GM21529 (cell line): Measurements from ENCODE around the gene NETO2.
"Not testable (repeated sequence)": the region's sequence is repeated elsewhere in the genome, so short reads cannot be mapped to it uniquely, and the experiment has no call there.

ENCODE experiments used
- ATAC-seq: cut with Tn5 transposase; IDR thresholded peaks from one replicate; pipeline ENCODE4 v1.9.1; 2021; ENCODE audit not compliant: unreplicated experiment

Gene NETO2

DNA sequence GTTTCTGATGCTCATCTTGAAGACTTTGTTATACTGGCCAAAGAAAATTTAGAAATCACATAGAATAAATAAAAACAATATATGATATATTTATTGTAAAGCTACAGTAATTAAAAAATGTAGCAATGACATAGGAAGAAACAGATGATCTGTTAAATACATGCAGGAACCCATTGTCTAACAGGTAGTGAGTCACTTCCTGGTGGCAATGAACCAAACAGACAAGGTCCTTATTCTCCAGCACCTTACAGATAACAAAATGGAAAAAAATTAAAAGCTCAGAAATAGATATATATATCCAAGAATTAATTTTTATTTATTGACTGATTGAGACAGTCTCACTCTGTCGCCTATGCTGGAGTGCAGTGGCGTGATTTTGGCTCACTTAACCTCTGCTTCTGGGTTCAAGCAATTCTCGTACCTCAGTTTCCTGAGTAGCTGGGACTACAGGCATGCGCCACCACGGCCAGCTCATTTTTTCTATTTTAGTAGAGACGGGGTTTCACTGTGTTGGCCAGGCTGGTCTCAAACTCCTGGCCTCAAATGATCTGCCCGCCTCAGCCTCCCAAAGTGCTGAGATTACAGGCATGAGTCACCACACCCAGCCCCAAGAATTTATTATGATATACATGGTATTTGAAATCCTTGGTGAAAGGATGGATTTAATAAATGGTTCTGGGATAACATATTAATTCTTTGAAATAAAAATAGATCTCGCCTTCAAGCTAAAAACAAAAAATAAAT lies 7.5 kb downstream of the NETO2 start:
- ATAC-seq = no peak

GRCh38 chr16:47134550-47134949 lies 9.2 kb downstream of the NETO2 start:
- ATAC-seq = no peak

DNA sequence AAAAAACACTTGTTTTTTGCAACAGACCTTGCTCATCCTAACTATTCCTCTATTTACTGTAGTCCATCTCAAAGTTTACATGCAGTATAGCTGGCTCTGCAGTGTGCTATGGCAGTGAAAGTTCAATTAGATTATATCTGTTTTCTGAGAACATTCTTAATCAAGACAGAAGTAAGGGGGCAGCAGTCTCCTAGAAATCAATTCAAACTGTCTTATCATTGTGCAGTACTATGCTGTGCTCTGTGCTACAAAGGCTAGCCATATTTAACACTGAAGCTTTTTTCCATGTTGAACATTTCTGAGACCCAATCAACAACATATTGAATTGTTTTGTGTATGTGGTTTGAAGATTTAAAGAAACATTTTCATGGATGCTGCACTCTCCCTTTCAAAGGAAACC lies 11.4 kb downstream of the NETO2 start:
- no peak for ATAC-seq

DNA sequence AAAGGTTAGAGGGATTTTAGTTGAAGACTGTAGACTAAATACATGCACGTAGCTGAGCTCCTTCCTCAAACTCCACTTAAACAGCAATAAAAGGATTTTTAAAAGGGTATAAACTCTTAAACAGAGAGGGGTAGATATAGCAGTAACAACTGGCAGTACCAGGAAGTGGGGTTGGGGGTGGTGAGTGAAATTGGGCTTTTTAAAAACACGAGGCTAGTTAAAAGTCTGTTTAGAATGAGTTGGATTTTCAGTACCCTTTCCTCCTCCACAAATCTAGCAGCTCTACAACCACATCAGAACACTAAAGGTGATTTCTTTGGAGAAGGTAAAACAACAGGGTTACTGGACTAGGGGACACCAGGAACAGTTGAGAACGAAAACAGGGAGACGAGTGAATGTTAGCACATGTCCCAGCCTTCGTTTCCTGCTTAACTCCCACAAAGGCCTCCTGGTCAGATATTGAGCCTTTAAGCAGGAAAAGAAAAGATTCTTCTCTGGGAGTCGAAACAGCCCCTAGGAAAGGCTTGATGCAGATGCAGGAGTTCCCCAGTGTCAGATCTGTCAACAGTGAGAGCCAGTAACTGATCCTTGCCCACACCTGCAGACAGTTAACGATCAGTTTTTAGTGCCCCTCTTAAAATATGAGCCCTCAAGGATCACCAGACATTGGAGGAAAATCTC lies 13.8 kb downstream of the NETO2 start:
- no peak for ATAC-seq

DNA sequence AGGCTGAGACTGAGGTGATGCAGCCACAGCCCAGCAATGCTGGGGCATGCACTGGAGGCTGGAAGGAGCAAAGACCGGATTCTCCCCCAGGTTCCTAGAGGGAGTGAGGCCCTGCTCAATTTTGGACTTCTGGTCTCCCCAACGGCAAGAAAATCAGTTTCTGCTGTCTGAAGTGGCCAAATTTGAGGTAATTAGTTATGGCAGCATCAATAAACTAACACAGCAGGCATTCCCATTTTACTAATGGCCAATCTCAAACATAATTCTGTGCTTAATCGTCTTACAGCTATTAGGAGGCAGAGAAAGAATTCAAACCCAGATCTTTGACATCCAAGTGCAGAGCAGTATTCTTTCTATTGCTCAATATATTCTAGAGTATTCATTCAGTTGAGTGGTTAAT lies 16.2 kb downstream of the NETO2 start:
- ATAC-seq = no peak

GRCh38 chr16:47125757-47126156 lies 18.0 kb downstream of the NETO2 start:
- ATAC-seq = no peak

GRCh38 chr16:47113130-47113529 lies 30.6 kb downstream of the NETO2 start:
- no peak for ATAC-seq

DNA sequence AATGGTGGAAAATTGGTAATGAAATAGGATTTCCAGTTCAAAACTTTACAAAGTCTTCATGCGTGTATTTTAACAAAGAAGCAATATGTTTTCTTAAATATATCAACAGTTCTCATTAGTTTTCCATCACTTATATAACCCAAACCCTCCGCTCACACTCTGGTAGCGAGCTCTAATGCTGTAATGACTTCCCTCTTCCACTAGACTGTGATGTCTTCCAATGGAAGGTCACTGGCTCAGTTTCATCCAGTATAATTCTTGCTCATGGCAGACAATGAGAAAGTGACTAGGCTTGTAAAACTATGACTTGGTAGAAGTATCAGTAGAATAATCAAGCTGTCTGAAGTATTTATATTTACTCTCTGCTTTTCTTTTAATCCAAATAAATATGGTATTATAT lies 32.8 kb downstream of the NETO2 start:
- no peak for ATAC-seq

- no peak for ATAC-seq
These were observed 34.4 kb downstream of the NETO2 start for GRCh38 chr16:47109361-47109760.

DNA sequence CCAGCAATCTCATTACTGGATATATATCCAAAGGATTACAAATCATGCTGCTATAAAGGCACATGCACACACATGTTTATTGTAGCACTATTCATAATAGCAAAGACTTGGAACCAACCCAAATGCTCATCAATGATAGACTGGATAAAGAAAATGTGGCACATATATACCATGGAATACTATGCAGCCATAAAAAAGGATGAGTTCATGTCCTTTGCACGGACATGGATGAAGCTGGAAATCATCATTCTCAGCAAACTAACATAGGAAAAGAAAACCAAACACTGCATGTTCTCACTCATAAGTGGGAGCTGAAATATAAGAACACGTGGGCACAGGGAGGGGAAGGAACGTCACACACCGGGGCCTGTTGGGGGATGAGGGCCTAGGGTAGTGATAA lies 40.8 kb downstream of the NETO2 start:
- ATAC-seq = not testable (repeated sequence)

DNA sequence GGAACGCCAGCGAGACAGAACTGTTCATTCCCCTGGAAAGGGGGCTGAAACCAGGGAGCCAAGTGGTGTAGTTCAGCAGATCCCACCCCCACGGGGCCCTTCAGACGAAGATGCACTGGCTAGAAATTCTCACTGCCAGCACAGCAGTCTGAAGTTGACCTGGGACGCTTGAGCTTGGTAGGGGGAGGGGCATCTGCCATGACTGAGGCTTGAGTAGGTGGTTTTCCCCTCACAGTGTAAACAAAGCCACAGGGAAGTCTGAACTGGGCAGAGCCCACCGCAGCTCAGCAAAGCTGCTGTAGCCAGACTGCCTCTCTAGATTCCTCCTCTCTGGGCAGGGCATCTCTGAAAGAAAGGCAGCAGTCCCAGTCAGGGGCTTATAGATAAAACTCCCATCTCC lies 46.6 kb downstream of the NETO2 start:
- ATAC-seq = not testable (repeated sequence)

DNA sequence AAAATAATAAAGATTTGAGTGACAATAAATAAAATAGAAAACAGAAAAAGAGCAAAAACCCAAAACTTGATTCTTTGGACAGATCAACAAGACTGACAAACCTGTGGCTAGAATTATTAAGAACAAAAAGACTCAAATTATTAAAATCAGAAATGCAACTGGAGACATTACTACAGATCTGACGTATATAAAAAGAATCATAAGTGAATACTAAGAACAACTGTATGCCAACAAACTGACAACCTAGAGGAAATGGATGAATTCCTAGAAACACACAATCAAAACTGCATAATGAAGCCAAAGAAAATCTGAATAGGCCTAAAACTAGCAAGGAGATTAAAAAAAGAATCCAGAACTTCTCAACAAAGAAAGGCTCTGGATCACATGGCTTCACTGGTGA lies 47.4 kb downstream of the NETO2 start:
- ATAC-seq = no peak

DNA sequence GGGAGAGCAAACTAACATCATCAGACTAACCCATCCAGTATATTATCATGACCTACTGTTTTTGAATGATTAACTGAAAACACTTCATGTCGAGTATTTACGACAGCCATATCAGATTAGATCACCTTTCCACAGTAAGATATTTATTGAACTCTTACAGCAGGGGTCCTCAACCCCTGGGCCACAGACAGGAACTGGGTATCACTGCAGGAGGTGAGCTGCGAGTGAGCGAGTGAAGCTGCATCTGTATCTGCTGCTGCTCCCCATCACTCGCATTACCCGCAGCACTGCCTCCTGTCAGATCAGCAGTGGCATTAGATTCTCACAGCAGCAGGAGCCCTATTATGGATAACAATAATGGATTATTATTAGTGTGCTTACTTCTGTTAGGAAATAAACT lies 59.5 kb downstream of the NETO2 start:
- ATAC-seq = no peak

GRCh38 chr16:47082099-47082865 lies 61.5 kb downstream of the NETO2 start:
- ATAC-seq = no peak

DNA sequence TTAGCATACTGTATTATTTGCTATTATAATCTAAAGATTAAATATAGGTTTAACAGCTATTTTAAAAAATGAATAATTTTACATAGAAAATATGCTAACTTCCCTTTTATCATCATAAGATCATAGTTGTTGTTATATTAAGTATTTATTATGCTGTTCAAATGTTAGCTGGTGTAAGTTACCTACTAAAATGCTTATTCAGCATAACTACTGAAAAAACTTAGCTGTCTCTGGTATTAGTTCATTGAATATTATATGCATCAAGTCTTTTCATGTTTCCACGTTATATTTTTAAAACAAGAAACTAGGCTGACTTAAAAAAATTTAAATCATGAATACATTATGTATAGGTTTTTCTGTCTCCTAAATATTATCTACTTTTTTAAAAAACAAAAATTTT lies 62.6 kb downstream of the NETO2 start:
- ATAC-seq = no peak

DNA sequence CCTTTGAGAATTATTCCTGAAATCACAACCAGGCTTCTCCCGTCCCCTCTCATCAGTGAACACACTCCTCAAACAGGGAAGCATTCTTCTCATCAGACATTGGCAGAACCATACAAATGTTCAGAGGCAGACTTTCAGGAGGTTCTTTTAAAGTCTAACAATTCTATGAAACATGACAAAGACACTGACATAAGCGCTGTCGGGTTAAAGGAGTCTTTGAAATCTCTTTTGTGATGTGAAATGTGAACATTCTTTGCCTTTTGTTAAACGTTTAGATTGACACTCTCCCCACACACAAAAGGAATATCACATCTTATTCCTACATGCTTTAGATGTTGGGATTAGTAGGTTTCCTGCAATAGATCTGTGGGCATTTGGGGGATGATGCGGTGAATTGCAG lies 63.9 kb downstream of the NETO2 start:
- ATAC-seq = no peak

DNA sequence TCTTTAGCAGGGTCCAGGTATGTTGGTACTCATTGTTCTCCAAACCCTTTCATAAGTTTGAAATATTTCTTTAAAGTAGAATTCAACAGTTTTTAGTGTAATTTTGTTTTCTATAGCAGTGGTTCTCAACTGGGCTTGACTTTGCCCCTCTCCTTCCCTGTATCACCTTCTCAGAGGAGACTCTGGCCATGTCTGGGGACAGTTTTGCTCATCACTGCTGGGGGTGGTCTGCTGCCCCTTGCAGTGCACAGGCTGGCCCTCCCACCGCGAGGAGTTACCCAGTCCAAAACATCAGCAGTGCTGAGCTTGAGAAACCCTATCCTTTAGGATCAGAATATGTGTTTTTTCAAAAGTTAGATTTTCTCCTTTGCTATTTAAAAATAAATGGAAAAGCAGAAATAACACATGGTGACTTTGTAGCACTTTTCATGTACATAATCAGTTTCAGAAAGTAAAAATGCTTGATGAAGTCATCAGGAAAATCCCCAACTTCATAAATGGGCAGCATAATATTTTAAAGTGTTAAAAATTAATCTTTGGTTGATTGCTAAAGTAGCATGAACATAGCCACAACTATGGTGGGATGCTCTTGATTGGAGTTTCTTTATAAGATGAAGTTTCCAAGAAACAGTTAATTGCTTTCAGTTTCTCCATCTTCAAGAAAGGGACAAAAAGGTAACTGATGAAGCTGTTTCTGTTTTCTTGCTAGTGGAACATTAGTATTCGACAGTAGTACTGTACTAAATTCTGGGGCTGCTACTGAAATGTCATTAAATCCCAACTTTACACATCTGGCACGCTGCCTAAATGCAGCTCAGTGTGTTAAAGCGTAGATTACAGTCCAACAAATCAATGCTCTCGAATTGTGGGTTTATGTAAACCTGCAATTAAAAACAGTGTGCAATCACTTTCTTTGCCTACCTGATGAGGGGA lies 70.3 kb downstream of the NETO2 start:
- ATAC-seq = no peak

DNA sequence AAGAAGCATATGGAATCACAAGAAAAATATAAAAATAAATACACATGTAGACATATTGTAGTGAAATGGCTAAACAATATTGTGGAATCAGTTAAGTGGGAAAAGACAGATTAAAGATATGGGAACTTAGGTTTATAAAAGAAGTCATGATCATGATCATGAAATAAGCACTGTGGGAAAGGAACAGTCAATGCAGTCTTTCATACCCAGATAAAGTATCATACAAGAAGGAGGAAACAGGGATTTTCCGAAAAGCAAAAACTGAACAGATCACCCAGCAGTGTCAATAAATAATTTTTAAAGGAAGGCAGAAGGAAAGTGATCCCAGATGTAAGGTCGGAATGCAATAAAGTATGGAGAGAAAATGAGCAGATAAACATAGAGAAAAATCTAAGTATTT lies 71.6 kb downstream of the NETO2 start:
- no peak for ATAC-seq

- ATAC-seq = no peak
These were observed 73.7 kb downstream of the NETO2 start for GRCh38 chr16:47069841-47070584.

DNA sequence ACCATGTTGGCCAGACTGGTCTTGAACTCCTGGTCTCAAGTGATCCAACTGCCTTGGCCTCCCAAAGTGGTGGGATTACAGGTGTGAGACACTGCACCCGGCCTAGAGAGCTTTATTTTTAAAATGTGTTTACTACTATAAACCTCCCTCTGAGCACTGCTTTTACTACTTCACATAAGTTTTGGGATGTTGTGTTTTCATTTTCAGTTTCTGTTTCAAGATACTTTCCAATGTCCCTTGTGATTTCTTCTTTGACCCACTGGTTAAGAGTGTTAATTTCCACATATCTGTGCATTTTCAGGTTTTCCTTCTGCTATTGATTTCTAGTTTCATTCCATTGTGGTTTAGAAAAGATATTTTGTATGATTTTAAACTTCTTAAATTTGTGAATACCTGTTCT lies 74.4 kb downstream of the NETO2 start:
- ATAC-seq = no peak
